ENCODE results near the gene PINLYP. TPM values are rescaled to one million over a fixed set of nuclear protein-coding genes. Genes with fewer than 3 reads are reported as not detected.
A peak's percentile ranks its signal among the peaks of the same experiment; 100 is the strongest.

Gene PINLYP
- total and polyA plus RNA-seq, 2 experiments from 2014 or later: 7.8 to 11.1 TPM

- H3K79me2 ChIP-seq (replicated peaks; ENCODE audit: insufficient read depth): peaks cover 24% of the 10 kb centered on the region; the same call in 1 of the 2 replicates
- peaks cover 10% of the 10 kb centered on the region for H3K36me3 Mint-ChIP-seq (ENCODE audit: low read depth)
- H3K27me3 ChIP-seq (ENCODE audit: insufficient read depth): no peaks in the 10 kb centered on the region
- H3K27me3 Mint-ChIP-seq (ENCODE audit: insufficient read depth, low read depth, poor library complexity): peaks cover 14% of the 10 kb centered on the region
- H3K4me1 Mint-ChIP-seq: peaks cover 23% of the 10 kb centered on the region
- peaks cover 4% of the 10 kb centered on the region for H3K4me1 ChIP-seq (ENCODE audit: insufficient read depth)
- H3K9me3 Mint-ChIP-seq: peaks cover 3% of the 10 kb centered on the region; the same call in 2 of the 3 replicates
- peak overlapping the region; percentile 88 for H3K4me3 Mint-ChIP-seq
- peak overlapping the region; percentile 88 for H2AFZ ChIP-seq
- DNase-seq (ENCODE audit: low spot score): no peak
- H3K9me2 ChIP-seq (ENCODE audit: insufficient read depth): no peaks in the 10 kb centered on the region
- peak; percentile 28 for ATAC-seq
- no peaks in the 10 kb centered on the region for H3K36me3 ChIP-seq (ENCODE audit: insufficient read depth)
- TF ChIP-seq EZH2phosphoT487 (IDR thresholded peaks at IDR 0.05; ENCODE audit: unreplicated experiment): no peak
- peak; percentile 35; the same call in 1 of the 2 replicates for TF ChIP-seq POLR2AphosphoS5 (IDR thresholded peaks at IDR 0.05; ENCODE audit: low read depth)
- H3K27ac Mint-ChIP-seq: peak overlapping the region; percentile 98
- peaks cover 3% of the 10 kb centered on the region; the same call in 1 of the 2 replicates for H3F3A ChIP-seq (replicated peaks; ENCODE audit: low read depth)
- H3K4me2 ChIP-seq: peak overlapping the region; percentile 84
- H4K20me1 ChIP-seq (replicated peaks; ENCODE audit: insufficient read depth): no peaks in the 10 kb centered on the region; the same call in 1 of the 2 replicates
- peak overlapping the region; percentile 96 for H3K27ac ChIP-seq (ENCODE audit: low read depth)
- peak overlapping the region; percentile 68 for H3K4me3 ChIP-seq
Measured at GRCh38 chr19:43618921-43619261, 43.3 kb downstream of the PINLYP start.

- Histone ChIP-seq H3K4me2 (peak within 1 kb of the TSS; percentile 84), H3K79me2 (replicated peaks; ENCODE audit: insufficient read depth) (peaks cover 24% of the 10 kb centered on the region; the same call in 1 of the 2 replicates), H3K36me3 (ENCODE audit: insufficient read depth) (no peaks in the 10 kb centered on the region), H4K20me1 (replicated peaks; ENCODE audit: insufficient read depth) (no peaks in the 10 kb centered on the region; the same call in none of the 2 replicates), H2AFZ (peak within 1 kb of the TSS; percentile 88), H3F3A (replicated peaks; ENCODE audit: low read depth) (peaks cover 7% of the 10 kb centered on the region), H3K9me2 (ENCODE audit: insufficient read depth) (no peaks in the 10 kb centered on the region), H3K4me3 (peak within 1 kb of the TSS; percentile 68), H3K4me1 (ENCODE audit: insufficient read depth) (peaks cover 9% of the 10 kb centered on the region), H3K27ac (ENCODE audit: low read depth) (peak within 1 kb of the TSS; percentile 96), H3K27me3 (ENCODE audit: insufficient read depth) (no peaks in the 10 kb centered on the region)
- Mint-ChIP-seq H3K4me3 (peak within 1 kb of the TSS; percentile 88), H3K27ac (peak within 1 kb of the TSS; percentile 99), H3K27me3 (ENCODE audit: insufficient read depth, low read depth, poor library complexity) (peaks cover 19% of the 10 kb centered on the region), H3K9me3 (peaks cover 3% of the 10 kb centered on the region; the same call in 2 of the 3 replicates), H3K36me3 (ENCODE audit: low read depth) (peaks cover 9% of the 10 kb centered on the region), H3K4me1 (peaks cover 29% of the 10 kb centered on the region)
- TF ChIP-seq JUNB (IDR thresholded peaks at IDR 0.05; ENCODE audit: unreplicated experiment): no peak
- TF ChIP-seq CREB1 (CRISPR knock-in tag; IDR thresholded peaks at IDR 0.05; ENCODE audit: low read depth): 0 out of 2 replicates have a peak, but pooled peaks have one; percentile 1
- TF ChIP-seq POLR2AphosphoS5 (IDR thresholded peaks at IDR 0.05; ENCODE audit: low read depth): peak; percentile 60
- no peak for TF ChIP-seq CTCF (conservative IDR thresholded peaks at IDR 0.05; ENCODE audit: low read depth in 2 of 2)
- DNase-seq (ENCODE audit: low spot score): peak; percentile 97
- ATAC-seq: peak; percentile 84
Measured at GRCh38 chr19:43619262-43620060, 43.9 kb downstream of the PINLYP start, which contains the start of gene ZNF428. Gene ZNF428, minus strand, starts transcription at chr19:43619629. Its CDS starts 5,325 bp downstream, at chr19:43614304.

Data from GM23338 (cell line).